NCI-H2081 (cell line): ENCODE data around the gene PLCD3.
A peak's percentile ranks its signal among the peaks of the same experiment; 100 is the strongest.

Experiments
- DNase-seq, 2 experiments: peaks; one replicate each; lab custom pipeline; 2025; lab: John Stamatoyannopoulos, UW

PLCD3 gene

GRCh38 chr17:45101883-45102811 is 30.2 kb downstream of the PLCD3 start:
- DNase-seq: no peak

GRCh38 chr17:45101546-45101882 is 30.8 kb downstream of the PLCD3 start:
- DNase-seq: no peak

GRCh38 chr17:45098869-45099616 is 33.3 kb downstream of the PLCD3 start:
- DNase-seq: peak; percentile 82

- DNase-seq: no peak
Measured at GRCh38 chr17:45098081-45098868, 34.0 kb downstream of the PLCD3 start.

GRCh38 chr17:45096926-45097325 is 35.4 kb downstream of the PLCD3 start:
- no peak for DNase-seq

- no peak for DNase-seq
Measured at GRCh38 chr17:45096141-45096540, 36.2 kb downstream of the PLCD3 start.

GRCh38 chr17:45093444-45094110 is 38.7 kb downstream of the PLCD3 start:
- DNase-seq: no peak

GRCh38 chr17:45092911-45093430 is 39.3 kb downstream of the PLCD3 start:
- DNase-seq: no peak

- DNase-seq: no peak
Measured at GRCh38 chr17:45091778-45092425, 40.4 kb downstream of the PLCD3 start.

- no peak for DNase-seq
Measured at GRCh38 chr17:45090711-45091110, 41.6 kb downstream of the PLCD3 start.

GRCh38 chr17:45088741-45089140 is 43.6 kb downstream of the PLCD3 start:
- no peak for DNase-seq

GRCh38 chr17:45087978-45088377 is 44.3 kb downstream of the PLCD3 start:
- no peak for DNase-seq

GRCh38 chr17:45087504-45087975 is 44.8 kb downstream of the PLCD3 start:
- no peak for DNase-seq

- no peak for DNase-seq
Measured at GRCh38 chr17:45086865-45087503, 45.3 kb downstream of the PLCD3 start.

GRCh38 chr17:45086391-45086790 is 45.9 kb downstream of the PLCD3 start:
- DNase-seq: no peak

- no peak for DNase-seq
Measured at GRCh38 chr17:45081047-45081703, 51.1 kb downstream of the PLCD3 start.

- no peak for DNase-seq
Measured at GRCh38 chr17:45077643-45078042, 54.7 kb downstream of the PLCD3 start.

GRCh38 chr17:45073414-45074070 is 58.8 kb downstream of the PLCD3 start:
- no peak for DNase-seq

- no peak for DNase-seq
Measured at GRCh38 chr17:45070809-45071208, 61.5 kb downstream of the PLCD3 start.
